Activated T-cell treated with anti-CD3 and anti-CD28 coated beads for 24 hours (primary cell): ENCODE measurements around the gene GOLGA1.

ENCODE experiments used
- DNase-seq: peaks from one replicate; pipeline ENCODE4 v3.0.0-alpha.2; 2020; ENCODE audit warnings: low read depth

The GOLGA1 gene

DNA sequence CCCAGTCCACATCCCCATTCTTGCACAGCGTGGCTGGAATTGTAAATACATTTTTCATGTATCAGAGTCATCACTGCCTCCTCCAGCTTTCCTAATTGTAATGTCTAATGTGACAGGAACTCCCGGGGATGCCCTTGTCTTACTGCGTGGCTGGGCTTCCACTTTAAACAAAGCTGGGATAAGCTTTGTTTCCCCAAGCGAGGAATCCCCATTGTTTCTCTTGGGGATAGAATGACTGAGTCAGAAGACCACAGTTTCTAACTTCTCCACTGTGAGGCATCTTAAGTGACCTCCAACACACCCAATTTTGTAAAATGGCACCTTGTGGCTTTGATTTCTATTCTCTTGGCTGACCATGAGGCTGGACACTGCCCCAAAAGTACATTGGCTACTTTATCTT lies 56.5 kb downstream of the GOLGA1 start:
- DNase-seq = no peak

DNA sequence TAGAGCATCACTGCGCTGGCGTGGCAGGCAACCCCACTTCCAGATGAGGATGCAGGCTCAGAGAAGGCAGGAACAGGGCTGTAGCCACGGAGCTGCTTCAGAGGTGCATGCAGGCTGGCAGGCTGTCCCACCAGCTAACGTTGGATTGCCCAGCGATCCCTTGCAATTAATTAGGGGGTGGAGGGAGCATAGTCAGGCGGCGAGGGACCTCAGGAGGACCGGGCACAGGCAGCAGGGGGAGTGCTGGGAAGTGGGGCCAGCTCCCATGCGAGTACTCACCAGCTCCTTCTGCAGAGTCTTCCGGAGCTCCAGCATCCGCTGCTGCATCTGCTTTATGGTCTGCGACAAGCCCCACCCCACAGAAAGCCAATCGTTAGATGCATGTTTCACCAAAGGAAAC lies 58.7 kb downstream of the GOLGA1 start:
- DNase-seq = no peak

DNA sequence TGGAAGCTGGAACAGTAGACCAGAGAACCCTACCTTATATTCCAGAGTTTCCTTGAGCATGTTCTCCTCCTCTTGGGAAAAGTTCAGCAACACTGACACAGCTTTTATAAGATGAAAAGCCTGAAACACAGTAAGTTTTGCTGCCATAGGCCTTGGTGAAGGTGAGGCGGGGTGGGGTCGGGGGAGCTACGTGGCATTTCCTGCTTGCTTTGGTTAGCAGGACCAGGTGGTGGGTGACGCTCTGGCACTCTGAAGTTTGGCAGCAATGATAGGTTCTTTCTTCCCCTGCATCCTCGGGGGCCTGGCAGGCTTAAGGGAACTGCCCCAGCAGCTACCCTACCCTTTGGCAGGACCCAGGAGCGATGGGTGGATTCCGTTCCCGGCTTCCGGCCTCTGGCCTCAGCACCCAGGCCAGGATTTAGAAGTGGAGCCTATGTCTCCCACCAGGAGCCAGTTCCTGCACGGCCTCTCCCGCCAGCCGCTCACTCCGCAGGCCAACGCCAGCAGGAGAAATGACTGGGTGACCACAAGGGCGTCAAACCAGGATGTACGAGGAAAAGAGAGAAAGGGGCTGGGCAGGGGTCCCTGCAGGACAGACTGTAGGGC lies 59.6 kb downstream of the GOLGA1 start:
- no peak for DNase-seq

DNA sequence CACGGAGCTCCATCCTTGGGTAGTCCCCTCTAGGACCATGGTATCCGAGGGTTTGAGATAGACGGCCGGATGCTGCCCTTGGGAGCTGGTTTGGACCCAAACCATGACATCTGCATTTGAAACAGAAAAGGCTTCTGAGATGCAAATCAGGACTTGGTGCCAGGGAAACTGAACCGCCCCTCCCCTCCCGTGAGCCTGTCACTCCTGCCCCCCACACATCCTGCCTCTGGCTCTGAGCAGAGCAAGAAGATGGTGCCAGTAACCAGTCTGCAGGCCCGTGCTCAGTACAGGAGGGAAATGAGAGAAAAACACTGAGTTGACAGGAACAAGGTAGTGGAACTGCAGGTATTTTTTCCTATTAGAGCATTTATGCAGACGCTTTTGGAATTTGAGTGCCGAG lies 60.4 kb downstream of the GOLGA1 start:
- DNase-seq = no peak

DNA sequence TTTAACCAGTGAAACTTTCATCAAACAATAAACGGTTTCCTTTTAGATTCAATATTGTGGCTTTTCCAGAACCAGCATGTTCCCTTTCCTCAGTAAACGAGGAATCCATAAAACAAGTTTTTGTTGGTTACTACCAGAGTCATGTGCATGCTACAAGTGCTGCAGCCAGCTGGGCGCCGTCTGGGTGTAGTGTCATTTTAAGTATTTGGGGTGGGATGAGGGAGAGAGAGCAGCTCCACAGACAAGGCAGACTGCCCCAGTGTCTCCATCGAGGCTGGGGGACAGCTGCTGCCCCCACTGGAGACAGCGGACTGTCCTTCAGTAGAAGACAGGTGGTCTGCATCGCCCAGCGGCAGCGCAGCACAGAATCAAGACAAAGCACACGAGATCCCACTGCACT lies 61.7 kb downstream of the GOLGA1 start:
- no peak for DNase-seq

DNA sequence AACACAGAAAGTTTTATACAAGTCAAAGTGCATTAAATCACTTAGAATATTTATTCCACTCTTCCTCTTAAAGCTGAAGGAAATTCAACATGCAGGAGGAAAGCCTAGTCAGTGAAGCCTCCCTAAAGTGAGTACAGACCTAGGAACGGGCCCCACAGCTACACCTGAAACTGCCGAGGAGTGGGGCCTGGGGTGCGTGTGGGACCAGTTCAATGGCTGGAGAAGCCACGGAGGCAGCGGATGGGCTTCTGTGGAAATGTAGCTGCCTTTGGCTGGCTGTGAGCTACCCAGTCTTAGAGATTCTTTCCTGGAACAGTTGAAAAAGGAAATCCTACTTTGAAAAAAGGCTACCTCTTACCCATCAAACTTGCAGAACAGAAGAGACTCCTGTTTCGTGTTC lies 62.4 kb downstream of the GOLGA1 start:
- DNase-seq = no peak

DNA sequence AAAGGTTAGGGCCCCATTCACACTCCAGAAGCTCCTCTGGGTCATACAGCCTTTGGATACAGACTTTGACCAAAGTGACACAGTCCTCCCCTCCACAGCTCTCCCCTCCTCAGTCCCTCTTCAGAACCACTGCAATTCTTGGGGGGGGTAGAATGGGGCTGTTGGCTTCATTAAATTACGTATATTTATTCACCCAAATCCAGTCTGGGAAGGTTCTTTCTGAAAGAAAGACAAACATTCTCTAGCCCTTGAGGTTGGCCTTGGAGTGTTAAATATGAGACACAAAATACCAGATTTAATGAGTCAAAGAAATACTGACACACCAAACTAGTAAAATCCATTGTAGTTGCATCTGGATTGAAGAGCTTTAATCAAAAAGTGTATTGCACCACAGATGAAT lies 62.9 kb downstream of the GOLGA1 start:
- no peak for DNase-seq

DNA sequence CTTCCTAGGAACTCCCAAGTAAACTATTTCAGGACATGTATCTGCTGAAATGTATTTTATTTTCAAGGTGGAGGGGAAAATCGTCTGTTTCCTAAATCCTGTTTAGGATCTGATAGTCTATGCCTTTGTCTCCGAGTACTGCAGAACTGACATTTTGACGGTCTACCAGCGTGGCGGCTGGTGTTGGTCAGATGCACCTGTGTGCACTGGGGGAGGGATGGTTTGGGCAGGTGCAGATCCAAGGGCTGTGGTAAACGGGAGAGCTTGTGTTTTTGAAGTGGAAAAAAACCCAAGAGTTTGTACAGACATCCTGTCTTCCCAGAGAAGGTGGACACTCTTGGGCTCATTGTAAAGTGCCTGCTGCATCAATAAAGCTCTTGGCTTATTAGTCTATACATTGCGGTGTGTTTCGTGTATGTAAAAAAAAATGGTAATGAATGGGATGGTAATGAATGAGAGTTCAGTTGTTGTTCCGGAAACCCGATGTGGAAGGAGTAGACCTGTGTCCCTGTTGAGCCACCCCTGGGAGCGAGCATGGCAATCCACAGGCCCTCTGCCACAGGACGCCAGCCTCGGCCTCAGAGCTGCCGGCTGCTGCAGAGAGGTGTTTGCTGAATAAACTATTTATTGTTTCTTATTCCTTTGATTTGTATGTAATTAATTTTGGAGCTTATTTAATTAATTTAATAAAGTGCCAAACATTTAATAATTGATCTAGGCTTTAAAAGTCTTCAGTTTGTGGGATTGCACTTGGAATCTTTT lies 63.7 kb downstream of the GOLGA1 start:
- no peak for DNase-seq

DNA sequence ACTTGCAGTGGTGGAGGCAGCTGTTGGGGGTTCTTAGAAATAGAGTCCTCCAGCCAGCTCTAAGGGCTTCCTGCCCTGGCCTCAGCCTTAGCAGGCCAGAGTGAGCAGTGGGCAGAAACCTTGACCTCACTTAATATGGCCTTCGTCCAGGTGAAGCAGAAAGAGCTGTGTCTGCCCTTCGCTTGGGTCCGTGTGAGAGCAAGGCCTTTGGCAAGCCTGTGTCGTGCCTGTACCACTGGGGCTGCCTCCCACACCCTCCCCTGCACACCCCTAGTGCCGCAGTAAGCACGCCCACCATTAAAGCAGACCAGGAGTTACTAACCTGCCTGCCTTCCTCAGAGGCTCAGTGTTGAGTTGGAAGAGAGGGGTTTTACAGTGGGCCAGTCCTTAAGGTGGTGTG lies 65.4 kb downstream of the GOLGA1 start:
- no peak for DNase-seq

DNA sequence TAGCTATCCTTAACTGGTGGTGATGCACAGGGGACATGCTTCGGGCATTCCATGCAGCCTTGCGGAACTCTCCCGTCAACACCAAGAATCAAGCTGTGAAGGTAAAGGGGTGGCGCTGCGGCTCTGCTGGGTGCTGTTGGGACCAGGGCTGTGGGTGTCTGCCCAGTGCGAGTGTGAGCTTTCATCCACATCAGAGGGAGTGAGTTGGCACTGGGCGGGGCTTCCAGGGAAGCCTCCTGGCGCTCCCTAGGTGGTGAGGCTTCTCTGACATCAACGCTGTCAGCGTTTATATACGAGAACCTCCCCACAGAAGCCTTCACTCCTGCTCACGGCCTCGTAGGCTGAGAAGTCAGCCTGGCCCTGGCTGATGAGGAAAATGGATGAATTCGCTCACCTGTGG lies 67.2 kb downstream of the GOLGA1 start:
- DNase-seq = no peak

DNA sequence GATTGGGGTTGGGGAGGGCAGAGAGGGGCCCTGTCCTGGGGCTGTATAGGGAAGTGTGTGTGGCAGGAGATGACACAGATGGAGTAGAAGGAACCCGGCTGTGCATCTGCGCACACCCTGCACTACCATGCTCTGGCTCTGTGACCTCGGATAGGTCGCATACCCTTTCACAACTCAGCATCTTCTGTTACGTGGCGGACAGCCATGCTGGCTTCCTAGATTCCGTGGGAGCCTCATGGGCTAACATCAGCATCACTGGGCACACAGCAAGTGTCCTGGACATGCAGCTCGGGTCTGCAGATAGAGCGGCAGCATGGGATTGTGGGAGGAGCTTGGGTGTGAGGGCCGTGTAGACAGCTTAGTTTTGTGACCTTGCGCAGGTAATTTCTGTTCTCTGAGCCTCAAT lies 69.7 kb downstream of the GOLGA1 start:
- DNase-seq = no peak

DNA sequence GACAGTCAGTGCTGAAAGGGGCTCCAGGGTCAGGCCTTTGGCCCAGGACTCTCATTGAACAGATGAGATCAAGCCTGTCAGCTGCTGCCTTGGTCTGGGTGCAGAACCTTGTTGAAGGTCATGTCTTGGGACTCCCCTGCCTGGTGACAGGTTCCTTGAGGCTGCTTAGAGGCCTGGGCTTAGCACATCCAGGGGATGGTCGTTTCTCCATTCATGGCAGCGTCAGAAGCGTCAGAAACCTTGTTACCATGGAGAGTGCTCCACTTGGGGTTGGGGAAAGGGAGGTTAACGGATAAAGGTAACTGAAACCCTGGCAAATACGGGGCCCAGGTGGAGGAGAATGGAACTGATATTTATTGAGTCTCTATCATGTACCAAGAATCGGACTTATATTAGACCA lies 70.2 kb downstream of the GOLGA1 start:
- no peak for DNase-seq

DNA sequence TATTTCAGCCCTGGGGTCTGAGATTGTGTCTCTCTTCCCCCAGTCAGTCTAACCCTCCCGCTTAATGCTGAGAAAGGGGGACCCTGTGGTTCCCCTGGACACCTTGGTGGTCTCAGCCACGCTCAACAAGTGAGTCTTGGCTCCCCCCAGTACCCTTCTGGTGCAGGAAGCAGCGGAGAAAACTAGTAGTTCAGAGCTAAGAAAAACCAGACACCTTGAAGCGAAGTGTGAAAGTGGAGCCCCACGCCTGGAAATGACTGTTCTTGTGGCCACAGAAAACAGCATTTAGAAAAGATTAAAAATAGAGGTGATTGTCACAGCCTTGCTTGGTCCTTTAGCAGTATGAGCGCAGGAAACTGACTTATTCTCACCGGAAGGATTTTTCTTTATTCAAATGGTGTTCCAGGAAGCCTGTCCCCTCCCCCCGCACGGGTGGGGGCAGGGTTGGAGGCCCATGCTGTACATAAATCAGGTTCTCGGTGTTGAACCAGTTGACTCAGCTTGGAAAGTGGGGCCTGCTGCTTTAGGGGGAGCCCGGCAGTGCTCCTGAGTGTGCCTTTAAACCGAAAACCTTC lies 70.8 kb downstream of the GOLGA1 start:
- DNase-seq = peak; percentile 87

DNA sequence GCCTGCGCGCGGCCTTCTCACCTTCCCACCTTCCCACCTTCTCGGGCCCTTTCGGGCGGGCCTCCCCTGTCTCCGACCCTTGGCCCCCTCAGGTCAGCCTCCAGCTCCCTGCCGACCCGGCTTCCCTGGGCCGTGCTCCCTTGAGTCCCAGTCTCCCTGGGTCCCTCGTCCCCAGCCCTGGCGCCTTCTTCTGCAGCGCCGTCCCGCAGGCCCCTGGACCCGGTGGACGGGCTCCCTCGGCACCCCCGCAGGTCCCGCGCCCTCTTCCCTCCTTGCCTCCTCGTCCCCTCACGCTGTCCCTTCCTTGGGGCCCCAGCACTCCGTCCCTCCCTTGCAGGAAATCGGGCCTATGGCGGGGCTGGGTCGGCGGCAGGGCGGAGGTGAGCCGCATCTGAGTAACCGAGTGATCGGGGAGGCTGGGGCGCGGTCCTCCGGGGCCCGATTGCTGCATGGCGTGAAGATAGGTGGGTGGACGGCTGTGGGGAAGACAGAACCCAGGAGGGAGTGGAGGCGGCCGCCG lies 71.4 kb downstream of the GOLGA1 start:
- DNase-seq = no peak

DNA sequence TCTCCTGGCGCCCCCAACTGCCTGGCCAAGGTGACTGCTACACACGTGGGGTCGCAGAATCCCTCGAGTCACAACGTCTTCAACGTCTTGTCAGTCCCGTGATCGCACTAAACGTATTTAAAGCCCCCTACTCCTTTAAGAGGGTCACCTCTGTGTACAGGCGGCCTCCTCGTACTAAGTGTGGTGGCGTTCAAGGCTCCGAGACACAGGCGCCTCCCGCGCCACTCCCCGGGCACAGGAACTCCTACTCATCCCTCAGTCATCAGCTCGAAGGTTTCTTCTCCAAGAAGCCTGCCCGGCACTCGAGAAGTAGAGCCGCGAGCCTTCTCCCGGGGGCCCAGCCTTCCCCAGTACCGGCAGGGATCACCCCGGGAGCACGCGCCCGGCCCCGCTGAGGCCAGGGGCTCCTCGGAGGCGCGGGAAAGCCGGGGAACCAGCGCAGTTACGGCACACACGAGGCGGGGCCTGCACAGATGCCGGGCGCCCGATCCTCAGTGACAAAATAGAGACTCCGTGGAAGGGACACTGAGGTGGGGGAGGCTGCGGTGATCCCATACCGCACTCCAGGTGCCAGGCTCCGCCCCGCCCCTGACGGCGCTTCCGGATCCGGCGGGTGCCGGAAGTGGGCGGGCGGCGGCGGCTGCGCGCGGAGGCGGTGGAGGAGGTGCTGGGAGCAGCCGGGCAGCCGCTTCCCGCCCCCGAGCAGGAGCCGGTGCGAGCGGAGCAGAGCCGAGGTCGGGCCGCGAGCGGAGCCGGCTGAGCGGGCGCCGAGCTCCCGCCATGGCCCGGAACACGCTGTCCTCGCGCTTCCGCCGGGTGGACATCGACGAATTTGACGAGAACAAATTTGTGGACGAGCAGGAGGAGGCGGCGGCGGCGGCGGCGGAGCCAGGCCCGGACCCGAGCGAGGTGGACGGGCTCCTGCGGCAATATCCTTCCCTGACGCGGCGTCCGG lies 72.1 kb downstream of the GOLGA1 start:
- DNase-seq = peak; percentile 92

DNA sequence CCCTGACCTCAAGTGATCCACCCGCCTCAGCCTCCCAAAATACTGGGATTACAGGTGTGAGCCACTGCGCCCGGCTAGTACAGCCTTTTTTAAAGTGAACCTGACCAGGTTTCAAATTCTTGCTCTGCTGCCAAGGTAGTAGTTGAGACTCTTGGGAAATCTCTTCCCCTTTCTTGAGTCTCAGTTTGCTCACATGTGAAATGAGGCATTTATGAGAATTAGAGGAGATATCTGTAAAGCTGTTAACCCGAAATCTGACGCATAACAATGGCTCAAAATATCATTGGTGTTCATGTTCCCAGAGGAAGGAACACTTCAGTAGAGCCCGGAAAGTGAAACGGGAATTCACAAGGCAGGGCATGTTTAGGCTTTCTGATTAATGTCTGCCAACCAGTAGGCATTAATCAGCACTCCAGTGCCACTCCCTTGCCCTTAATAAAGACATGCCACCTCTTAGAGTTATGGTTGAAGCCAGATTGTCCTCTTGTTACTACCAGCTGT lies 77.5 kb downstream of the GOLGA1 start:
- DNase-seq = no peak

DNA sequence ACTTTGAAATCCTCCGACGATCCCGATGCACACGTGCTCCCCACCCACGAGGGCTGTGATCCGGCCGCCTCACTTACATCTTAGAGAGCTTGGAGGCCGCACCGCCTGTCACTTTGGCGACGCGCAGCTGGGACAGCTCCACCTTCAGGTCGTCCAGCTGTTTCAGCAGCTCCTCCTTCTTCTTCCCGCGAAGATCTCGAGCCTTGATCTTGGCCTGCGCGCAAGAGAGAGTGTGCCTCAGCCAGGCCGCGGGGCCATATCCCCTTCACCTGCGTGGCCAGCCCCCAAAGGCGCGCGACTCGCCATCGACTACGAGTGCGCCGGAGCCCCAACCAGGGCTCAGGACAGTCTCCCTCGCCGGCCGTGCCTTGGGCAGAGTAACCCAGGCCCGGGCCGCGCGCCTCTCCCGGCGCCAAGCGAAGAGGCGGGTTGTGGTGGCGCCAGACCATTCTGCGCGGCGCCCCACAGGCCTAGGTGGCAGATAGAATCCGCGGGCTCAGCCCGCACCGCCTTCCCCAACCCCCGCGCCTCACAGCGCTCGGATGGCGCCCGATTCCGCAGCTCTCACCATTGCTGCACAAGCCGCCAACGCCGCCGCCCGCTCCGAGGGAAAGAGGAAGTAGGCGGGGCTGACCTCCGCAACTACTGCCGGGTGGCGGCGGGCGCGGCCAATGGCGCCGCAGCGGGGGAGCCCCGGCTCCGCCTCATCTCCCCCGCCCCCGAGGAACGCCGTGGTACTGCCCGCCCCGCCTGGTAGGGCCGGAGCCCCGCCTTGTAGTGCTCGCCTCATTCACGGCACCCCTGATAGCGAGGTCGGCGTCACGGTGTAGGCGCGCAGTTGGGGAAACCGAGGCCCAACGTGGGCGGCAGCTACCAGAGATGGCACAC lies 79.3 kb downstream of the GOLGA1 start, which contains the start of the genes ARPC5L and RPL35:
Gene ARPC5L (plus strand): TSS at position 789 of the 888 bp plus-strand sequence. CDS start 7,161 bp downstream, outside the sequence.
Gene RPL35 (minus strand): TSS at position 616 of the 888 bp plus-strand sequence. CDS start 45 bp downstream, at position 571.
- peak; percentile 93 for DNase-seq

DNA sequence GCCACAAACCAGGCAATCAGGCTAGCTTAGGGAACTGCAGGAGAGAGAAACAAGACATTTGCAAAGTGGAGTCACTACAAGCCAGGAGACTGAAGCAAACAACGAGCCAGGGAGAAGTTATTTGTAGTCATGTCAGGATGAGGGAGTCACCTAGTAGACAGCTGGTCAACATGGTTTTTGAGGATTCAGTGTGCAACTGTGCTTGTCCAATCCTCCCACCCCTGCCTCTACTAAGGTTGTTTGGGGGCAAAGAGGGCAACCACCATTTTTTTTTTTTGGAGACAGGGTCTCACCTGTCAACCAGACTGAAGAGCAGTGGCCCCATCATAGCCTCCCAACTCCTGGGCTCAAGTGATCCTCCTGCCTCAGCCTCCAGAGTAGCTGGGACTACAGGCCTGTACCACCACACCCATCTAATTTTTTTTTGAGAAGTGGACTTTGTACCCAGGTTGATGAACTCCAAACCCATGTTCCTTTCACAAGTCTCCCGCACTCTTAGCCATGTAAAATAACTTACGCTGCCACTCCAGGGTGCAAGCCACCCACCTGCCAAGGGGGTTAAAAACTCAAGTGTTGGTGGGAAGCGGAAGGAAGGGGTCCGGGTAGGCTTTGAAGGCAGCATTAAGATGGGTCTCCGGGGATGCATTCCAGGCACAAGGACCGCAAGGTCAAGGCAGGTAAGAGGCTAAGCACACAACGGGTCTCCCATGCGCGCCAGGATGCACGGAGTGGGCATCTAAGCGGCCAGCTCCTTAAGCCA lies 80.1 kb downstream of the GOLGA1 start:
- no peak for DNase-seq

DNA sequence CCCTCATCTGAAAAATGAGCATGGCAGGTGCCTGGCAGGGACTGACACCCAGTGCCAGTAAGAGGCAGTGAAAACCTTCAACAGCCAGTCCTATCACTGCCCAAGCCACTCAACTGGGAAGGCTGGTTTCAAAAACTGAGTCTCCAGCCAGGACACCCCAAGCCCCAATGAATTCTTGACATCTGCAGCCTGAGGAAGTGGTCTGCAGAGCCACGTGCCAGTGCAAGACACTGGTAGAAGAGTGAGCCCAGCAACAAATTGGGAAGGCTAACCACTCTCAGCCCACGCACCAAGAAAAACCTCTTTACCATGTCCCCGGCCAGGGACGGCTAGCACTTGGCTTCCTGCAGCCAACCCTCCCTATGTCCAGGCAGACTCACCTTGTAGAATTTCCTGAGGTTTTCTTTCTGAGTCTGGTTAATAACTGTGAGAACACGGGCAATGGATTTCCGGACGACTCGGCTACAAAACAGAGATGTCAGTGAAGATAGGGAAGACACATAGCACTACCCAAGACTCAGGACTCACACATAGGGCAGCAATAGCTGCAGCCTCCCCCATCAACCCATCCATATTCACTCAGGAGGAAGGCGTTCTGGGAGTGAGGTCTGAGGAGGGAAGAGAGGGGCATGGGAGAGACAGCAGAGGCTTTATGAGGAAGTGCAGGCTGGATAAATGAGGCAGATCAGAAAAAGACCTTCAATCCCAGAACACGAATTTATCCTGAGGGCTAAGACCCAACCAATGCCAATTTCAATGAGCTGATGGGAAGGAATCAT lies 80.9 kb downstream of the GOLGA1 start:
- no peak for DNase-seq
